H9 (cell line): ENCODE data around the gene CEMIP. TPM values are rescaled to one million over a fixed set of nuclear protein-coding genes. Genes with fewer than 3 reads are reported as not detected.

Experiments
- DNase-seq: peaks from one replicate; pipeline ENCODE4 v3.0.0-alpha.2; 2017
- H2AFZ ChIP-seq: one replicate; pipeline ENCODE4 v1.6.1; 2013; ENCODE audit warnings: mild to moderate bottlenecking, low read length, control low read depth, moderate library complexity
- H2AK5ac ChIP-seq: 2 replicates; pipeline ENCODE4 v1.6.1; 2013; ENCODE audit warnings: low read length, control low read depth, mixed read lengths; ENCODE audit not compliant: insufficient read length
- H2BK120ac ChIP-seq: one replicate; pipeline ENCODE4 v1.6.1; 2013; ENCODE audit warnings: low read depth, mild to moderate bottlenecking, low read length, control low read depth, inconsistent platforms; ENCODE audit not compliant: poor library complexity, severe bottlenecking
- H2BK12ac ChIP-seq: 2 replicates; pipeline ENCODE4 v1.6.1; 2013; ENCODE audit warnings: low read length, control low read depth, mixed read lengths, low read depth; ENCODE audit not compliant: insufficient read length
- H2BK15ac ChIP-seq: 2 replicates; pipeline ENCODE4 v1.6.1; 2013; ENCODE audit warnings: low read depth, low read length, control low read depth
- H2BK20ac ChIP-seq: one replicate; pipeline ENCODE4 v1.6.1; 2013; ENCODE audit warnings: low read depth, mild to moderate bottlenecking, low read length, control low read depth, inconsistent platforms; ENCODE audit not compliant: poor library complexity, severe bottlenecking
- H2BK5ac ChIP-seq: 2 replicates; pipeline ENCODE4 v1.6.1; 2013; ENCODE audit warnings: low read length, control low read depth, mixed read lengths; ENCODE audit not compliant: insufficient read length
- H3K14ac ChIP-seq: 2 replicates; pipeline ENCODE4 v1.6.1; 2013; ENCODE audit warnings: low read length, control low read depth; ENCODE audit not compliant: insufficient read depth
- H3K18ac ChIP-seq: 2 replicates; pipeline ENCODE4 v1.6.1; 2013; ENCODE audit warnings: low read depth, mild to moderate bottlenecking, mixed read lengths, low read length, control low read depth; ENCODE audit not compliant: insufficient read length
- H3K23ac ChIP-seq: 2 replicates; pipeline ENCODE4 v1.6.1; 2013; ENCODE audit warnings: low read length, control low read depth, mixed read lengths, low read depth; ENCODE audit not compliant: insufficient read length
- H3K23me2 ChIP-seq: 2 replicates; pipeline ENCODE4 v1.6.1; 2013; ENCODE audit warnings: low read depth, mild to moderate bottlenecking, mixed read lengths, low read length, control low read depth; ENCODE audit not compliant: insufficient read length, poor library complexity, severe bottlenecking
- H3K27ac ChIP-seq: 2 replicates; pipeline ENCODE4 v1.5.1; 2013; ENCODE audit warnings: low read length, control low read depth, mixed read lengths, low read depth; ENCODE audit not compliant: insufficient read length
- H3K27me3 ChIP-seq: 2 replicates; pipeline ENCODE4 v1.6.1; 2013; ENCODE audit warnings: low read length, control low read depth, inconsistent platforms; ENCODE audit not compliant: insufficient read depth
- H3K4ac ChIP-seq: 2 replicates; pipeline ENCODE4 v1.6.1; 2013; ENCODE audit warnings: low read depth, mild to moderate bottlenecking, control low read depth, inconsistent platforms, low read length, moderate library complexity
- H3K4me1 ChIP-seq: 2 replicates; pipeline ENCODE4 v1.6.1; 2013; ENCODE audit warnings: low read length, control low read depth, inconsistent platforms; ENCODE audit not compliant: insufficient read depth
- H3K4me2 ChIP-seq: 2 replicates; pipeline ENCODE4 v1.6.1; 2013; ENCODE audit warnings: low read length, control low read depth, mixed read lengths; ENCODE audit not compliant: insufficient read length, insufficient read depth
- H3K56ac ChIP-seq: 2 replicates; pipeline ENCODE4 v1.6.1; 2013; ENCODE audit warnings: low read depth, mild to moderate bottlenecking, mixed read lengths, low read length, control low read depth; ENCODE audit not compliant: insufficient read length
- H3K79me1 ChIP-seq: 2 replicates; pipeline ENCODE4 v1.6.1; 2013; ENCODE audit warnings: low read depth, mild to moderate bottlenecking, moderate library complexity, low read length, control low read depth, inconsistent platforms; ENCODE audit not compliant: insufficient read depth, poor library complexity, severe bottlenecking
- H3K79me2 ChIP-seq: 2 replicates; pipeline ENCODE4 v1.6.1; 2013; ENCODE audit warnings: low read length, control low read depth, inconsistent platforms; ENCODE audit not compliant: insufficient read depth
- H3K9ac ChIP-seq: 2 replicates; pipeline ENCODE4 v1.6.1; 2013; ENCODE audit warnings: low read length, control low read depth, mixed read lengths; ENCODE audit not compliant: insufficient read length; ENCODE audit errors: extremely low read depth
- H3K9me3 ChIP-seq: one replicate; pipeline ENCODE4 v1.6.1; 2013; ENCODE audit warnings: low read depth, low read length, inconsistent platforms; ENCODE audit not compliant: control insufficient read depth
- H3T11ph ChIP-seq: one replicate; pipeline ENCODE4 v1.6.1; 2013; ENCODE audit warnings: mild to moderate bottlenecking, low read length, control low read depth, inconsistent platforms
- H4K20me1 ChIP-seq: one replicate; pipeline ENCODE4 v1.6.1; 2013; ENCODE audit not compliant: control insufficient read depth, insufficient read length, insufficient read depth
- H4K5ac ChIP-seq: 2 replicates; pipeline ENCODE4 v1.6.1; 2013; ENCODE audit warnings: low read depth, mild to moderate bottlenecking, mixed read lengths, low read length, control low read depth; ENCODE audit not compliant: insufficient read length
- H4K8ac ChIP-seq: replicated peaks from 2 replicates; pipeline ENCODE4 v1.6.1; 2013; ENCODE audit warnings: low read length, control low read depth, mixed read lengths, low read depth; ENCODE audit not compliant: insufficient read length
- H4K91ac ChIP-seq: 2 replicates; pipeline ENCODE4 v1.6.1; 2013; ENCODE audit warnings: low read depth, mild to moderate bottlenecking, moderate library complexity, mixed read lengths, low read length, control low read depth; ENCODE audit not compliant: insufficient read length
- H3K27ac Mint-ChIP-seq, 3 experiments: 2 replicates in 2 of 3; 3 replicates in 1 of 3; pipeline ENCODE4 v1.8.0; 2020 to 2021; ENCODE audit warnings: mixed read lengths in 3 of 3, mild to moderate bottlenecking in 1 of 3, moderate library complexity in 1 of 3
- H3K27me3 Mint-ChIP-seq: 2 replicates; pipeline ENCODE4 v1.8.0; 2021; ENCODE audit warnings: low read depth, mild to moderate bottlenecking, moderate library complexity, mixed read lengths
- H3K36me3 Mint-ChIP-seq, 3 experiments: 2 replicates in 2 of 3; 3 replicates in 1 of 3; pipeline ENCODE4 v1.8.0; 2020 to 2021; ENCODE audit warnings: low read depth in 3 of 3, mixed read lengths in 3 of 3; ENCODE audit not compliant: insufficient read depth in 1 of 3
- H3K4me1 Mint-ChIP-seq, 2 experiments: 2 replicates each; pipeline ENCODE4 v1.8.0; 2020; ENCODE audit warnings: mixed read lengths in 2 of 2
- H3K4me3 Mint-ChIP-seq, 2 experiments: 2 replicates in 1 of 2; 3 replicates in 1 of 2; pipeline ENCODE4 v1.8.0; 2020 to 2021; ENCODE audit warnings: mild to moderate bottlenecking in 2 of 2, mixed read lengths in 2 of 2, moderate library complexity in 1 of 2
- H3K9me3 Mint-ChIP-seq, 2 experiments: 2 replicates in 1 of 2; 3 replicates in 1 of 2; pipeline ENCODE4 v1.8.0; 2020; ENCODE audit warnings: mild to moderate bottlenecking in 2 of 2, mixed read lengths in 2 of 2, moderate library complexity in 1 of 2
- WGBS: extraction: QIAGEN DNeasy Blood & Tissue Kit; methylation state at CpG from one replicate; pipeline ENCODE4 v1.1.7; 2013; ENCODE audit warnings: missing lambda C conversion rate, low lambda C conversion rate, mixed read lengths; ENCODE audit not compliant: insufficient read length; ENCODE audit errors: extremely low coverage; 5-methylcytosine and 5-hydroxymethylcytosine counted together
- total RNA-seq: library from RNA; stranded (reverse); gene quantifications from 2 replicates; pipeline ENCODE4 v1.2.1, GENCODE V29; 2021
- TF ChIP-seq, protein P1 (sequence below): fragments of 200-600 bp; sonication (generic); conservative IDR thresholded peaks from 3 replicates; pipeline ENCODE4 v1.8.0; 2021; ENCODE audit warnings: antibody characterized with exemption, mild to moderate bottlenecking

Gene CEMIP
- total RNA-seq, 1 experiment from 2014 or later: 0.09 TPM

DNA sequence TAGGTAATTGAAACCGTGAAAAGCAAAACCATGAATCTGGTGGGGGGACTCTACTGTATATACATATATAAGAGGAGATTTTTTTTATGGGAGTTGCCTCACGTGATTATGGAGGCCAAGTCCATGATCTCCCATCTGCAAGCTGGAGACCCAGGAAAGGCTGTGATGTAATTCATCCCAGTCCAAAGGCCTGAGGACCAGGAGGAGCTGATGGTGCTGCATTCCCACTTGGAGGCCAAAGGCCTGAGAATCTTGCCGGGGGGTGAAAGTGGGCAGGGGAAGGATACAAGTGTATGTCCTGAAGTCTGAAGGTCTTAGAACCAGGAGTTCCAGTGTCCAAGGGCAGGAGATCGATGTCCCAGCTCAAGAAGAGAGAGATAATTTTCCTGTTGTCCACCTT, 37.1 kb upstream of the CEMIP start:
- no peak overlapping the region; a peak in 1 of 7 replicates for H3K27ac Mint-ChIP-seq
- peaks cover 5% of the 10 kb centered on the region; the same call in 1 of the 2 replicates for H3K4me1 ChIP-seq

More for the DNA sequence above, 37.1 kb upstream of the CEMIP start:
- Histone ChIP-seq H2BK20ac (no peak overlapping the region), H3K14ac (no peak overlapping the region), H2BK120ac (no peak overlapping the region), H2BK15ac (no peak overlapping the region), H3K79me1 (no peaks in the 10 kb centered on the region), H3K23me2 (no peaks in the 10 kb centered on the region), H4K91ac (no peak overlapping the region), H4K5ac (no peak overlapping the region), H3K27ac (no peak overlapping the region), H3K9me3 (no peaks in the 10 kb centered on the region), H3K9ac (no peak overlapping the region), H3T11ph (no peak overlapping the region), H3K79me2 (no peaks in the 10 kb centered on the region), H2BK12ac (no peak overlapping the region), H3K27me3 (no peaks in the 10 kb centered on the region), H3K4me2 (no peak overlapping the region), H3K4ac (no peak overlapping the region), H4K8ac (no peak overlapping the region), H3K18ac (no peak overlapping the region), H2BK5ac (no peak overlapping the region), H3K23ac (no peak overlapping the region), H4K20me1 (no peaks in the 10 kb centered on the region), H2AK5ac (no peak overlapping the region), H3K56ac (no peak overlapping the region), H2AFZ (no peak overlapping the region)
- peaks cover 15 to 18% of the 10 kb centered on the region in 2 experiments for H3K4me1 Mint-ChIP-seq
- DNase-seq: no peak
- H3K36me3 Mint-ChIP-seq: peaks cover 0 to 9% (median 8%) of the 10 kb centered on the region in 3 experiments
- no peak overlapping the region for H3K4me3 Mint-ChIP-seq
- H3K27me3 Mint-ChIP-seq: 0 out of 2 replicates have a peak, but pooled peaks cover 2% of the 10 kb centered on the region
- H3K9me3 Mint-ChIP-seq: peaks cover 5 to 8% of the 10 kb centered on the region in 2 experiments; a peak in 2 of 5 replicates
- TF ChIP-seq, protein P1, sequence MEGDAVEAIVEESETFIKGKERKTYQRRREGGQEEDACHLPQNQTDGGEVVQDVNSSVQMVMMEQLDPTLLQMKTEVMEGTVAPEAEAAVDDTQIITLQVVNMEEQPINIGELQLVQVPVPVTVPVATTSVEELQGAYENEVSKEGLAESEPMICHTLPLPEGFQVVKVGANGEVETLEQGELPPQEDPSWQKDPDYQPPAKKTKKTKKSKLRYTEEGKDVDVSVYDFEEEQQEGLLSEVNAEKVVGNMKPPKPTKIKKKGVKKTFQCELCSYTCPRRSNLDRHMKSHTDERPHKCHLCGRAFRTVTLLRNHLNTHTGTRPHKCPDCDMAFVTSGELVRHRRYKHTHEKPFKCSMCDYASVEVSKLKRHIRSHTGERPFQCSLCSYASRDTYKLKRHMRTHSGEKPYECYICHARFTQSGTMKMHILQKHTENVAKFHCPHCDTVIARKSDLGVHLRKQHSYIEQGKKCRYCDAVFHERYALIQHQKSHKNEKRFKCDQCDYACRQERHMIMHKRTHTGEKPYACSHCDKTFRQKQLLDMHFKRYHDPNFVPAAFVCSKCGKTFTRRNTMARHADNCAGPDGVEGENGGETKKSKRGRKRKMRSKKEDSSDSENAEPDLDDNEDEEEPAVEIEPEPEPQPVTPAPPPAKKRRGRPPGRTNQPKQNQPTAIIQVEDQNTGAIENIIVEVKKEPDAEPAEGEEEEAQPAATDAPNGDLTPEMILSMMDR: no peak
- no CpG with 5 or more reads among the region's 4 CpGs for WGBS
